Measurements from ENCODE around the gene ADCY1.
A peak's percentile ranks its signal among the peaks of the same experiment; 100 is the strongest.
"Not testable (repeated sequence)": the region's sequence is repeated elsewhere in the genome, so short reads cannot be mapped to it uniquely, and the experiment has no call there.

ADCY1 gene

GRCh38 chr7:45573661-45574415, at the start of gene ADCY1:
TSS of gene ADCY1 (plus strand) at chr7:45574368. CDS start at chr7:45574544, 176 bp downstream.
- no peak for DNase-seq

- peak; percentile 77 for DNase-seq
Measured at GRCh38 chr7:45524445-45524844, 49.7 kb upstream of the ADCY1 start.

DNA sequence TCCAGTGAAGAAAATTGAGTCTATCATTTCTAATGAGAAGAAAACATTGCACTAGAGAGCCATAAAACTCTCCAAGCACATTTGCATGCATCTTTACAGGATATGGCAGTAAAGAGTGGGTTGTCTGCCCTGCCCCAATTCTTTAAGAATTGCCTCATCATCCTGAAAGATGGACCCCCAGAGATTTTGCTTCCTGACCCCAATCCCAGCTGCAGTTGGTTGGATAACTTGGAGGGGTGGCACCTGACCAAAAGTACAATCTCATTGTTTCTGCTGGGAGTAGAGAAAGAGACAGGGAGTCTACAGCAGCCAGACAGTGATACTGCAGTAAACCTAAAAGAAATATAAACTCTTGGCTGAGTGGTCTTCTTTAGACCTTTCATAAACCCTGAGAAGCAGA, 49.1 kb upstream of the ADCY1 start:
- DNase-seq = peak; percentile 84

GRCh38 chr7:45543473-45543872, 30.7 kb upstream of the ADCY1 start:
- DNase-seq = no peak

DNA sequence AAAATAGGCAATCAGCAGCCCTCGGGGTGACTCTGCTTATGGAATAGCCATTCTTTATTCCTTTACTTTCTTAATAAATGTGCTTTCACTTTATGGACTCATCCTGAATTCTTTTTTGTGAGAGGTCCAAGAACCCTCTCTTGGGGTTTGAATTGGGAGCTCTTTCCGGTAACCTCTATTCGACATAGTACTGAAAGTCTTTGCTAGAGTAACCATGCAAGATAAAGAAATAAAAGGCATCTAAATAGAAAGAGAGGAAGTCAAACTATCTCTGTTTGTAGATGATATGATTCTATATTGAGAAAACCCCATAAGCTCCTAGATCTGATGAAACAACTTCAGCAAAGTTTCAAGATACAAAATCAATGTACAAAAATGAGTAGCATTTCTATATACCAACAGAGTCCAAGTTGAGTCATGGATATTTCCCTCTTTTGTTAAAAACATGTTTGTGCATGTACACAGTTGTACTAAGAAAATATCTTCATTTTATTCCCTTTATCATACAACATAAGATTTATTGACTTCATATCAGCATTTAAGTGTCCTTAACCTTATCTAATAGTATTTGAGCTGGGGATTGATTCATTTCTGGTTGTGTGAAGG, 29.0 kb upstream of the ADCY1 start:
- DNase-seq = not testable (repeated sequence)

- not testable (repeated sequence) for DNase-seq
Measured at GRCh38 chr7:45548917-45549316, 25.3 kb upstream of the ADCY1 start.

DNA sequence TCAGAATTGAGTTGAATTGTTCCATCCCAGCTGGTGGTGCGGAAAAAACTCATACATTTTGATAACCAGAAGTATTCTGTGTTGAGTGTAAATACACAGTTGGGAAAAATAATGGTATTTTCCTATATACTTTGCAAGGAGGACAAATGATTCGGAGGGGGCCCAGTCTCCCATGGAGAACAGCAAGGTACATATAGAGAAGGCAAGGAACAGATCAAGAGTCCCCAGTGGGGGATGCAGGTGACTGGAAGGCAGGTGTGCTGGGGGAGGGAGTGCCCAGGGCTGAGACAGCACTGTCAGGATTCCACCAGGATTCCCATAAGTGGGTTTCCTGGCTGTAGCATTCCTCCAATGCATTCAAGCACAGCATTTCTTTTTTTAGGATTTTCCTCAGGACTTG, 10.8 kb upstream of the ADCY1 start:
- DNase-seq = no peak

DNA sequence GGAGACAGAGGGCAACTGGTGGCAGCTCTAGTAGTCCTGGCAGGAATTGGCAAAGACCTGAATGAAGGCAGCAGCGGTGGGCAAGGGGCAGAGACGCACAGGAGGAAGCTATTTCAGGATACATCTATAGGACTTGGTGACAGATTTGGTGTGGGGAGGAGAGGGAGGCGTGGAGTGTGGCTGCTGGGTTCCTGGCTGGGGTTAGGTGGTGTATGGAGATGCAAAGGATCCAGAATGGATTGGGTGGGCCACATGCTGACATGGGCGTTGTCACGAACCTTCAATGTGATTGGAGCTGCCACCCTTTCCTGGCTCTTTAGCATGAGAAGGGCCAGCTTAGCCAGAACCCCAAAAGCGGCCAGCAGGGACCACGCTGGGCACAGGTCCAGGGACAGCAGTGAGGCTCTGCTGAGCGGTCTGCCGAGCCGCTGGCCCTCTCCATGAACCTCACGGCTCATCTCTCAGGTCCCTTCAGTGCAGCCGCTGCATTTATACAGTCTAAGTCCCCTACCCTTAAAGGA, 10.2 kb upstream of the ADCY1 start:
- peak; percentile 70 for DNase-seq

- DNase-seq = peak; percentile 65
Measured at GRCh38 chr7:45564485-45564884, 9.7 kb upstream of the ADCY1 start.

- no peak for DNase-seq
Measured at GRCh38 chr7:45564886-45565455, 9.2 kb upstream of the ADCY1 start.

GRCh38 chr7:45566386-45566785, 7.8 kb upstream of the ADCY1 start:
- DNase-seq = no peak

DNA sequence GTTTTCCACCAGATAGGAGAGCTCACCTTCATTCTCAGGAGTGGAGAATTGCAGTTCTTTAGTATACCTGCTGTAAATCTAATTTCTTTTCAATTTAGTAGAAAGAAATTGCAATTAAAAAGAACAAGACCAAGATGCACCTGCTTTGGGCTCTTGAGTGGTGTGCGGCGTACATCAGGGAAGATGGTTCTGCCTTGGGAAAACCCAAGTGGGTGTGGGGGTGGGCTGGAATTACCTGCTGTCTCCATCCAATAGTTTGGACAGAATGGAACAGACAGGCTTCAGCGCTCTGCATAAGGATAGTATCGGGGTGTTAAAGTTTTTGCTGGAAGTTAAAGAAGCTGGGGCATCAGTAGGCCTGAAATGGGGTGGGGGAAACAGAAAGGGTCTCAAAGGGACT, 7.2 kb upstream of the ADCY1 start:
- DNase-seq = no peak

- no peak for DNase-seq
Measured at GRCh38 chr7:45567713-45568112, 6.5 kb upstream of the ADCY1 start.

GRCh38 chr7:45568536-45569289, 5.5 kb upstream of the ADCY1 start:
- no peak for DNase-seq

GRCh38 chr7:45569290-45569685, 4.9 kb upstream of the ADCY1 start:
- no peak for DNase-seq

GRCh38 chr7:45570797-45571196, 3.4 kb upstream of the ADCY1 start:
- no peak for DNase-seq

DNA sequence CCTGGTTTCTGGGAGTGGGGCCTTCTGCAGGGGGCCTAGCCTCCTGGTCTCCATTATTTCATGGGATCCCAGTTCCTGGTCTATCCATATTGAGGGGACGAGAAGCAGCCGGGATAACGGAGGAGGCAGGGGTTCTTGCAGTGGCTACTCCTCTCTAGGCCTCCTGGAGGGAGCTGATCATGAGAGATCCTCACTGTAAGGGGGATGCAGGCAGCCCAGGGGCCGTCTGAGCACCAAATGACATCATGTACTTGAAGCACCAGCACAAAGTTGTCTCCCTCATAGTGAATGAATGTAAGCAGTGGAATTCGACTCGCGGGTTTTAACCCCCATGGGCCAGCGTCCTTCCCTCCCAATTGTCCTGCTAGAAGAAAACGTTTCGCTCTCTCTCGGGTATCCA, 964 bp upstream of the ADCY1 start:
- no peak for DNase-seq

- DNase-seq = no peak
Measured at GRCh38 chr7:45574416-45574668, 174 bp downstream of the ADCY1 start.

DNA sequence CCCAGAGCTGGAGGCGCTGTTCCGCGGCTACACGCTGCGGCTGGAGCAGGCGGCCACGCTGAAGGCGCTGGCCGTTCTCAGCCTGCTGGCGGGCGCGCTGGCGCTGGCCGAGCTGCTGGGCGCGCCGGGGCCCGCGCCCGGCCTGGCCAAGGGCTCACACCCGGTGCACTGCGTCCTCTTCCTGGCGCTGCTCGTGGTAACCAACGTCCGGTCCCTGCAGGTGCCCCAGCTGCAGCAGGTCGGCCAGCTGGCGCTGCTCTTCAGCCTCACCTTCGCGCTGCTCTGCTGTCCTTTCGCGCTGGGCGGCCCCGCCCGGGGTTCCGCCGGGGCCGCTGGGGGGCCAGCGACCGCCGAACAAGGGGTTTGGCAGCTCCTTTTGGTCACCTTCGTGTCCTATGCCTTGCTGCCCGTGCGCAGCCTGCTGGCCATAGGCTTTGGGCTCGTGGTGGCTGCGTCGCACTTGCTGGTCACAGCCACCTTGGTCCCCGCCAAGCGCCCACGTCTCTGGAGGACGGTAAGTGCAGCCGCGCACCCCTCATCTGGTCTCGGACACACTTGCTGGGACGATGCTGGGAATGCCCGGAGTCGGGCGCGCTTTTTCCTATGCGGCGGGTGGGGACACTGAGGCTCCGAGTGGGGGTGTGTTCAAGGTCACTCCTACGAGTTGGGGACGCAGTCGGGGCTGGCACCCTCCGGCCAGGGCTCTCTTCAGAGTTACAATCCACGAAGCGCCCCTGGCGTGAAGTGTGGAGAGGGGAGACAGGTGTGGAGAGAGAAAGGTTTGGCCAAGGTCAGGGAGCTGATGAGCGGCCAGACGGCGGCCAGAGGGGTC, 717 bp downstream of the ADCY1 start:
- DNase-seq = peak; percentile 56

DNA sequence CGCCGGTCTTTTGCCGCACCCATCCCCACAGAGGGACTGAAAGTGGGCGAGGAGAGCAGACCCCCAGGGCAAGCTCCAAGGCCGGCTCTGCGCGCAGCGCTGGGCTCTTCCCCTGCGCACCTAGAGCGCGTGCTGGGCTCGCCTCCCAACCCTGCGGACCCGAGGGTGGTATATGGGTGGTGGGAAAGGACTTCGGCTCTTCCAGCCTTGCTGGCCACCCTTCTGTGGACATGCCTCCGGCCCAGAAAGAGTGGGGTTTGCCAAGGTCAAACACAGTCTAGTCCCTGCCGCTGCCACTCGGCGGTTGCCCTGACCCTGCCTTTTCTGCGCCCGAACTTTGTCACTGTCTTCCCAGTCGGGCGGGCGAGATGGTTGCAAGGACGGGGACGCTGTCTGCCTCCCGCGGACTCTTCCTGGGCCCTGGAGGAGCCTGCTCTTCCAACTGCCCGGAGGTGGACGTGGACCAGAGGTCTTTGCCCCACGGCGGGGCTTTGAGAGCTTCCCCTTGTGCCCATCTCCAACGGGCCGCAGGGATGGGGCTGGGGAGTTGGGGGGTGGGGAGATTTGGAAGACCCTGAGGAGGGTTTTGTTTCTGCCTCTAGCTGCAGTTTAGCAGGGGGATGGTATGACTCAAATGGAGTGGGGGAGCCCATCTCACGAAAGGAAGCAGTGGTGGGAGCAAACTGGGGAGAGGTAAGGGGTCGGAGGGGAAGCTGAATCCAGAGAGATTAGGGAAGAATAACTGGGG, 1.5 kb downstream of the ADCY1 start:
- DNase-seq = no peak

GRCh38 chr7:45576249-45576929, 2.2 kb downstream of the ADCY1 start:
- no peak for DNase-seq
